Endothelial cell (in vitro differentiated cells): Measurements from ENCODE around the gene ADAP1. TPM values are rescaled to one million over a fixed set of nuclear protein-coding genes. Genes with fewer than 3 reads are reported as not detected.

ENCODE experiments used
- DNase-seq: peaks from one replicate; pipeline ENCODE4 v3.0.0; 2021; ENCODE audit warnings: low spot score
- H3K27ac Mint-ChIP-seq: one replicate; pipeline ENCODE4 v1.8.0; 2021; ENCODE audit warnings: mixed read lengths, inconsistent platforms; ENCODE audit not compliant: unreplicated experiment
- H3K27me3 Mint-ChIP-seq: one replicate; pipeline ENCODE4 v1.8.0; 2021; ENCODE audit warnings: mild to moderate bottlenecking, moderate library complexity, mixed read lengths, inconsistent platforms; ENCODE audit not compliant: unreplicated experiment
- H3K36me3 Mint-ChIP-seq: one replicate; pipeline ENCODE4 v1.8.0; 2021; ENCODE audit warnings: mild to moderate bottlenecking, low read depth, mixed read lengths, inconsistent platforms; ENCODE audit not compliant: unreplicated experiment
- H3K4me1 Mint-ChIP-seq: one replicate; pipeline ENCODE4 v1.8.0; 2021; ENCODE audit warnings: mild to moderate bottlenecking, mixed read lengths, inconsistent platforms; ENCODE audit not compliant: unreplicated experiment
- H3K4me3 Mint-ChIP-seq: one replicate; pipeline ENCODE4 v1.8.0; 2021; ENCODE audit warnings: mild to moderate bottlenecking, mixed read lengths, inconsistent platforms; ENCODE audit not compliant: unreplicated experiment
- H3K9me3 Mint-ChIP-seq: one replicate; pipeline ENCODE4 v1.8.0; 2021; ENCODE audit warnings: mixed read lengths, inconsistent platforms; ENCODE audit not compliant: unreplicated experiment
- total RNA-seq: library from RNA; stranded (reverse); fragmentation: NEBNext Ultra II Directional; extraction: Animal tissue kit (Norgen Biotek cat#: 25700); gene quantifications from one replicate; pipeline ENCODE4 v1.2.1, GENCODE V29; 2021; ENCODE audit not compliant: unreplicated experiment
- TF ChIP-seq, protein P1 (sequence below): fragments of 200-600 bp; sonication (generic); IDR thresholded peaks from one replicate; pipeline ENCODE4 v1.5.0; 2021; ENCODE audit warnings: antibody characterized with exemption; ENCODE audit not compliant: unreplicated experiment

ADAP1 gene
- total RNA-seq, 1 donor from 2014 or later, result 1.7 TPM

GRCh38 chr7:861222-861621 is 93.3 kb downstream of the ADAP1 start:
- no peak for DNase-seq

DNA sequence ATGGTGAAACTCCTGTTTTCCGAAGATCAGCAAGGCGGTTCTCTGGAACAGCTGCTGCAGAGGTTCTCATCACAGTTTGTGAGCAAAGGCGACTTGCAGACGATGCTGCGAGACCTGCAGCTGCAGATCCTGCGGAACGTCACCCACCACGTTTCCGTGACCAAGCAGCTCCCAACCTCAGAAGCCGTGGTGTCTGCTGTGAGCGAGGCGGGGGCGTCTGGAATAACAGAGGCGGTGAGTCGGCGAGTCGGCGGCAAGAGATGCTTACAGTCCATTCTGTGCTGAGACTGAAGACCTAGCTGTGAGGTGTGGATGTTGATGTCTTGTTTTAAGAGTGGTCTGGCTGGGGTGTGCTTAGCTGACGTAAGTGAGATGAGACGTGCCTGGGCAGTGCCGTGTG is 94.3 kb downstream of the ADAP1 start:
- H3K27ac Mint-ChIP-seq, result no peak overlapping the region
- TF ChIP-seq, protein P1, sequence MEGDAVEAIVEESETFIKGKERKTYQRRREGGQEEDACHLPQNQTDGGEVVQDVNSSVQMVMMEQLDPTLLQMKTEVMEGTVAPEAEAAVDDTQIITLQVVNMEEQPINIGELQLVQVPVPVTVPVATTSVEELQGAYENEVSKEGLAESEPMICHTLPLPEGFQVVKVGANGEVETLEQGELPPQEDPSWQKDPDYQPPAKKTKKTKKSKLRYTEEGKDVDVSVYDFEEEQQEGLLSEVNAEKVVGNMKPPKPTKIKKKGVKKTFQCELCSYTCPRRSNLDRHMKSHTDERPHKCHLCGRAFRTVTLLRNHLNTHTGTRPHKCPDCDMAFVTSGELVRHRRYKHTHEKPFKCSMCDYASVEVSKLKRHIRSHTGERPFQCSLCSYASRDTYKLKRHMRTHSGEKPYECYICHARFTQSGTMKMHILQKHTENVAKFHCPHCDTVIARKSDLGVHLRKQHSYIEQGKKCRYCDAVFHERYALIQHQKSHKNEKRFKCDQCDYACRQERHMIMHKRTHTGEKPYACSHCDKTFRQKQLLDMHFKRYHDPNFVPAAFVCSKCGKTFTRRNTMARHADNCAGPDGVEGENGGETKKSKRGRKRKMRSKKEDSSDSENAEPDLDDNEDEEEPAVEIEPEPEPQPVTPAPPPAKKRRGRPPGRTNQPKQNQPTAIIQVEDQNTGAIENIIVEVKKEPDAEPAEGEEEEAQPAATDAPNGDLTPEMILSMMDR, result no peak
- H3K9me3 Mint-ChIP-seq, result no peaks in the 10 kb centered on the region
- no peaks in the 10 kb centered on the region for H3K4me1 Mint-ChIP-seq
- peak overlapping the region; percentile 11 for H3K4me3 Mint-ChIP-seq
- no peak for DNase-seq
- H3K36me3 Mint-ChIP-seq, result peaks cover 70% of the 10 kb centered on the region
- H3K27me3 Mint-ChIP-seq, result no peaks in the 10 kb centered on the region

More at GRCh38 chr7:861222-861621, 93.3 kb downstream of the ADAP1 start:
- TF ChIP-seq, protein P1, result no peak
- Mint-ChIP-seq H3K27ac (no peak overlapping the region), H3K4me3 (no peak overlapping the region), H3K27me3 (no peaks in the 10 kb centered on the region), H3K36me3 (peaks cover 67% of the 10 kb centered on the region), H3K4me1 (no peaks in the 10 kb centered on the region), H3K9me3 (no peaks in the 10 kb centered on the region)

DNA sequence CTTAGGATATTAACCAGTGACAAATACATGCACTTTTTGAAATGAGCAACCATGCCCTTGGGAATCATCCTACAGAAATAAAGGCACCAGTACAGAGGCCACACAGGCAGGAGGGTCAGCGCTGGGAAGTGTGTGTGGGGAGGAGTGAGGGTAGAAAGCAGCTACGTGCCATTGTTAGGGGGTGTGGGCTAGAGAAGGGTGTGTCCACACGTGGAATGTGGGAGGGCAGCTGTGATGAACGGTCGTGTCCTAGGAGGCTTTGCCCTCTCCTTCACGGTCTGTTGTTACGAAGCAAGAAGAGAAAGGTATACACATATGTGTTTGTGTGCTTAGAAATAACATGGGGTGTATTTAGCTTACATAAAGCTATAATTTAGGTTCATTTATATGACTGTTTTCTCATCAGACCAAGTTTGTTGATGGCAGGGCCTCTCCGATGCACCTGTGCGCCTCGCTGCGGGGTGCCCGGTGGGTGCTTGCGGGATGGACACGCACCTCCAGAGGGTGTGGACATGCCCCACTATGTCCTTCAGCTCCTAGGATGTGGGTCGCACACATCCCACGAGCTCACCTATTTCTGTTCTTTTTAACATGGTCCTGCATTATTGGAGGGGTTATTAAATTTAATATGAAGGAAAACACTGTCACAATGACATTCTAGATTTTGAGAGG is 95.0 kb downstream of the ADAP1 start:
- peaks cover 72% of the 10 kb centered on the region for H3K36me3 Mint-ChIP-seq
- no peak for DNase-seq
- TF ChIP-seq, protein P1, result no peak
- no peaks in the 10 kb centered on the region for H3K27me3 Mint-ChIP-seq
- H3K4me1 Mint-ChIP-seq, result no peaks in the 10 kb centered on the region
- peak overlapping the region; percentile 49 for H3K4me3 Mint-ChIP-seq
- no peaks in the 10 kb centered on the region for H3K9me3 Mint-ChIP-seq
- H3K27ac Mint-ChIP-seq, result peak overlapping the region; percentile 57

GRCh38 chr7:857661-858060 is 96.8 kb downstream of the ADAP1 start:
- H3K27ac Mint-ChIP-seq, result no peak overlapping the region
- TF ChIP-seq, protein P1, result no peak
- H3K9me3 Mint-ChIP-seq, result no peaks in the 10 kb centered on the region
- H3K27me3 Mint-ChIP-seq, result no peaks in the 10 kb centered on the region
- DNase-seq, result no peak
- no peak overlapping the region for H3K4me3 Mint-ChIP-seq
- H3K36me3 Mint-ChIP-seq, result peaks cover 74% of the 10 kb centered on the region
- H3K4me1 Mint-ChIP-seq, result no peaks in the 10 kb centered on the region

DNA sequence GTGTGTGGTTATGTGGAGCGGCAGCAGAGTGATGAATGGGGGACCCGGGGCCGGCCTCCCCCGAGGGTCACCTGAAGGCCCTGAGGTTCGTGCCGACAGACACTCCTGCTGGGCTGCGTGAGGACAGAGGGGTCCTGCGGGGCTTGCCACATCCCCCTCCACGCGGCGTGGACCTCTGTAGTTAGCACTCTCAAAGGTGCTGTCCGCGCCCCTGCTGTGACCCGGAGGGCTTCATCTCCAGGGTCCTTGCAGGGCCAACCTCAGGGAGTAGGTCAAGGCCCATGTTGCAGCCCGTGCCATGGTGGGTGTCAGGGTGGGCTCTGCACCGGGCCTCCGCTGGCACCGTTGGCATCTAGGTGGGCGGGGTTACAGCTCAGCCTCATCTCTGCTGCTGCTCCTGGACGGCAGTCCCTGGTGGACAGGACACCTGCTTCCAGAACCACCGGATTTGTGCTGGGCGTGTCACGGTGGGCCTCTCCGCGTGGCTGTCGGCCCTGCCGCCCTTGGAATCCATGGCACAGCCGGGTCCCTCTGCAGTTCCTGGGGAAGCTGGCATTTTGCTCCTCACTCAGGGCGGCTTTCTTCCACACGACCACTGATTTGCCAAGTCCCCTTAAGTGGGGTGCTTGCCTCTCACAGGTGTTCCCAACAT is 97.9 kb downstream of the ADAP1 start:
- H3K27ac Mint-ChIP-seq, result no peak overlapping the region
- TF ChIP-seq, protein P1, result no peak
- H3K9me3 Mint-ChIP-seq, result no peaks in the 10 kb centered on the region
- DNase-seq, result no peak
- H3K27me3 Mint-ChIP-seq, result no peaks in the 10 kb centered on the region
- H3K4me1 Mint-ChIP-seq, result no peaks in the 10 kb centered on the region
- peaks cover 73% of the 10 kb centered on the region for H3K36me3 Mint-ChIP-seq
- H3K4me3 Mint-ChIP-seq, result peak overlapping the region; percentile 44
